PFSK-1 (cell line): ENCODE results near the gene PRKAG2.

Experiments used
- FOXP2 ChIP-seq: optimal IDR thresholded peaks from 2 replicates; pipeline ENCODE3; 2011; ENCODE audit warnings: borderline replicate concordance, control low read depth, inconsistent platforms; ENCODE audit not compliant: insufficient read depth; ENCODE audit errors: extremely low read length, extremely low read depth
- POLR2AphosphoS5 ChIP-seq: IDR thresholded peaks from 2 replicates; pipeline ENCODE4 v1.6.1; 2012; ENCODE audit warnings: low read depth, mild to moderate bottlenecking, control low read depth, low read length, moderate library complexity
- SIN3A ChIP-seq: IDR thresholded peaks from 2 replicates; pipeline ENCODE4 v1.6.1; 2012; ENCODE audit warnings: mild to moderate bottlenecking, low read length, moderate library complexity, borderline replicate concordance; ENCODE audit not compliant: insufficient read depth
- TAF1 ChIP-seq: IDR thresholded peaks from 2 replicates; pipeline ENCODE4 v1.6.1; 2012; ENCODE audit warnings: low read length, control low read depth, borderline replicate concordance; ENCODE audit not compliant: insufficient read depth
- TF ChIP-seq, protein P1 (sequence below), 2 experiments: IDR thresholded peaks; 2 replicates each; pipeline versions ENCODE4 v1.6.1 to v1.8.0; 2011 to 2012; ENCODE audit warnings: low read depth in 2 of 2, low read length in 2 of 2, control low read depth in 1 of 2, inconsistent platforms in 1 of 2, mild to moderate bottlenecking in 1 of 2, moderate library complexity in 1 of 2; ENCODE audit not compliant: insufficient read depth in 1 of 2

DNA sequence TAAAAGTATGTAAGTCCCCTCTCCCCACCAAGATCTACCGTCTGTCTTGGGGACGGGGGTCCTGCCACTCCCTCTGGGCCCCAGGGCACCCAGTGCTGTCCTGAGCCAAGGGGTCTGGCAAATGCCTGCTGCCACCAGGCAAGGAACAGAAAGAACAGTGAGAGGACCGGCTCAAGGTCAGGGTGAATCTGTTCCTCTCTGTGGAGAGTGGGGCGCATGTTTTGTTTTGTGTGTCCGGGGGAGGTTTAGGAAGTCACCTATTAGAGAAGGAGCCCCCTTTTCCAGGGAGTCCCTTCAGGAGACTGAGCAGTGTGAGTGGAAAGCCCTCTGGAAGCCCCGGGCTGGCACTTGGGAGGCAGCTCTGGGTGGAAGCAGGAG lies 198.7 kb downstream of the PRKAG2 start:
- TF ChIP-seq, protein P1, sequence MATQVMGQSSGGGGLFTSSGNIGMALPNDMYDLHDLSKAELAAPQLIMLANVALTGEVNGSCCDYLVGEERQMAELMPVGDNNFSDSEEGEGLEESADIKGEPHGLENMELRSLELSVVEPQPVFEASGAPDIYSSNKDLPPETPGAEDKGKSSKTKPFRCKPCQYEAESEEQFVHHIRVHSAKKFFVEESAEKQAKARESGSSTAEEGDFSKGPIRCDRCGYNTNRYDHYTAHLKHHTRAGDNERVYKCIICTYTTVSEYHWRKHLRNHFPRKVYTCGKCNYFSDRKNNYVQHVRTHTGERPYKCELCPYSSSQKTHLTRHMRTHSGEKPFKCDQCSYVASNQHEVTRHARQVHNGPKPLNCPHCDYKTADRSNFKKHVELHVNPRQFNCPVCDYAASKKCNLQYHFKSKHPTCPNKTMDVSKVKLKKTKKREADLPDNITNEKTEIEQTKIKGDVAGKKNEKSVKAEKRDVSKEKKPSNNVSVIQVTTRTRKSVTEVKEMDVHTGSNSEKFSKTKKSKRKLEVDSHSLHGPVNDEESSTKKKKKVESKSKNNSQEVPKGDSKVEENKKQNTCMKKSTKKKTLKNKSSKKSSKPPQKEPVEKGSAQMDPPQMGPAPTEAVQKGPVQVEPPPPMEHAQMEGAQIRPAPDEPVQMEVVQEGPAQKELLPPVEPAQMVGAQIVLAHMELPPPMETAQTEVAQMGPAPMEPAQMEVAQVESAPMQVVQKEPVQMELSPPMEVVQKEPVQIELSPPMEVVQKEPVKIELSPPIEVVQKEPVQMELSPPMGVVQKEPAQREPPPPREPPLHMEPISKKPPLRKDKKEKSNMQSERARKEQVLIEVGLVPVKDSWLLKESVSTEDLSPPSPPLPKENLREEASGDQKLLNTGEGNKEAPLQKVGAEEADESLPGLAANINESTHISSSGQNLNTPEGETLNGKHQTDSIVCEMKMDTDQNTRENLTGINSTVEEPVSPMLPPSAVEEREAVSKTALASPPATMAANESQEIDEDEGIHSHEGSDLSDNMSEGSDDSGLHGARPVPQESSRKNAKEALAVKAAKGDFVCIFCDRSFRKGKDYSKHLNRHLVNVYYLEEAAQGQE (IDR thresholded peaks at IDR 0.05; ENCODE audit: insufficient read depth in 1 of 2, low read depth in 2 of 2, low read length in 2 of 2): no peak
- TF ChIP-seq SIN3A: no peak
- TF ChIP-seq POLR2AphosphoS5: no peak
- TF ChIP-seq TAF1: no peak
- no peak for TF ChIP-seq FOXP2
